Right renal cortex interstitium (tissue), 3 donors: ENCODE results near the gene GALNT7. TPM values are rescaled to one million over a fixed set of nuclear protein-coding genes. Genes with fewer than 3 reads are reported as not detected.

ENCODE experiments used
- polyA plus RNA-seq, 3 donors: library from polyadenylated mRNA; unstranded; fragments of 120-200 nt; gene quantifications; one replicate each; pipeline ENCODE4 v1.2.1, GENCODE V29; 2013; ENCODE audit not compliant: insufficient read length in 3 of 3

Gene GALNT7
- polyA plus RNA-seq, 3 donors: 33.6 to 38.0 (median 37.1) TPM

Other genes with a start within 250 kb of the GALNT7 start
- gene HMGB2, start 165.5 kb downstream of the GALNT7 start, polyA plus RNA-seq: 100 to 1,000 TPM; 395 to 467 (median 445) TPM
- 10 to 100 TPM; 13.2 to 13.7 (median 13.6) TPM for gene SAP30, start 202.1 kb downstream of the GALNT7 start, polyA plus RNA-seq
- gene SCRG1, start 230.3 kb downstream of the GALNT7 start, polyA plus RNA-seq: under 1 TPM; 0.28 to 0.46 (median 0.39) TPM